Measurements from ENCODE around the gene PRDM16.

The PRDM16 gene

GRCh38 chr1:3434406-3435110 lies 365.6 kb downstream of the PRDM16 start:
- no peak overlapping the region for H3K4me2 ChIP-seq (ENCODE audit: insufficient read depth, low read length)
- no peak overlapping the region for H3K9ac ChIP-seq (ENCODE audit: low read depth, low read length)
- H3K79me2 ChIP-seq (ENCODE audit: insufficient read depth, low read length), result no peaks in the 10 kb centered on the region
- TF ChIP-seq CTCF (IDR thresholded peaks at IDR 0.05; ENCODE audit: borderline replicate concordance, extremely low read depth, low read length, poor library complexity, severe bottlenecking), result no peak
- no peak for TF ChIP-seq EZH2 (IDR thresholded peaks at IDR 0.05; ENCODE audit: borderline replicate concordance, low read depth, low read length, severe bottlenecking)
- H3K27ac ChIP-seq (ENCODE audit: low read length), result no peak overlapping the region
- H2AFZ ChIP-seq (ENCODE audit: low read depth, low read length), result no peak overlapping the region
- H3K9me3 ChIP-seq (ENCODE audit: insufficient read depth, low read length, severe bottlenecking), result no peaks in the 10 kb centered on the region
- H3K4me1 ChIP-seq (ENCODE audit: insufficient read depth, low read length), result no peaks in the 10 kb centered on the region
- ATAC-seq (ENCODE audit: insufficient read depth, low read depth), result no peak
- no peaks in the 10 kb centered on the region for H4K20me1 ChIP-seq (ENCODE audit: insufficient read depth, low read length)
- DNase-seq, result no peak
- H3K4me3 ChIP-seq (ENCODE audit: low read depth in 1 of 2, low read length in 2 of 2), result no peak overlapping the region
- H3K36me3 ChIP-seq (ENCODE audit: insufficient read depth, low read length), result no peaks in the 10 kb centered on the region
- H3K27me3 ChIP-seq (ENCODE audit: insufficient read depth, low read length, poor library complexity), result no peaks in the 10 kb centered on the region

DNA sequence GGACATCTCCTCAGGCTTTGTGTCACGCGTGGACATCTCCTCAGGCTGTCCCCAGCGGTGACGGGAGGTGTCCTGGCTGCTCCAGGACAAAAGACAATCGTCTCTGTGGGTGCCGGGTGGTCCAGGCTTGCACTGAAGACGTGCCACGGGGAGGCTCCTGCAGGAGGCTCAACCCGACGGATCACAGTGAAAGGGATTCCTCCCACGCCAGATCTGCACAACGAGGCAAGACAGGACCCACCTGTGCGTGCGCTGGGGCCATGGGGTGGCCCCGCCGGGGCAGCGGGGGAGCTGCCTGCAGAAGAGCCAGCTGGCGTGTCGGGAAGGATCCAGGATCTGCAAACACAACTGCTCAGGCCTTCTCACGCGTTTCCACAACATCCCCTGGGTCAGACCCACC lies 366.7 kb downstream of the PRDM16 start:
- H3K9ac ChIP-seq (ENCODE audit: low read depth, low read length), result no peak overlapping the region
- H3K36me3 ChIP-seq (ENCODE audit: insufficient read depth, low read length), result no peaks in the 10 kb centered on the region
- ATAC-seq (ENCODE audit: insufficient read depth, low read depth) (no peak), DNase-seq (no peak)
- no peak overlapping the region for H3K27ac ChIP-seq (ENCODE audit: low read length)
- no peaks in the 10 kb centered on the region for H3K27me3 ChIP-seq (ENCODE audit: insufficient read depth, low read length, poor library complexity)
- no peak overlapping the region for H3K4me2 ChIP-seq (ENCODE audit: insufficient read depth, low read length)
- H4K20me1 ChIP-seq (ENCODE audit: insufficient read depth, low read length), result no peaks in the 10 kb centered on the region
- no peak overlapping the region for H2AFZ ChIP-seq (ENCODE audit: low read depth, low read length)
- H3K79me2 ChIP-seq (ENCODE audit: insufficient read depth, low read length), result no peaks in the 10 kb centered on the region
- no peaks in the 10 kb centered on the region for H3K4me1 ChIP-seq (ENCODE audit: insufficient read depth, low read length)
- no peak overlapping the region for H3K4me3 ChIP-seq (ENCODE audit: low read depth in 1 of 2, low read length in 2 of 2)
- TF ChIP-seq CTCF (IDR thresholded peaks at IDR 0.05; ENCODE audit: borderline replicate concordance, extremely low read depth, low read length, poor library complexity, severe bottlenecking) (no peak), EZH2 (IDR thresholded peaks at IDR 0.05; ENCODE audit: borderline replicate concordance, low read depth, low read length, severe bottlenecking) (no peak)
- H3K9me3 ChIP-seq (ENCODE audit: insufficient read depth, low read length, severe bottlenecking), result no peaks in the 10 kb centered on the region

GRCh38 chr1:3436451-3436850 lies 367.4 kb downstream of the PRDM16 start:
- Histone ChIP-seq H3K9me3 (ENCODE audit: insufficient read depth, low read length, severe bottlenecking) (no peaks in the 10 kb centered on the region), H3K36me3 (ENCODE audit: insufficient read depth, low read length) (no peaks in the 10 kb centered on the region), H3K27ac (ENCODE audit: low read length) (no peak overlapping the region), H3K4me2 (ENCODE audit: insufficient read depth, low read length) (no peak overlapping the region), H3K9ac (ENCODE audit: low read depth, low read length) (no peak overlapping the region), H3K4me1 (ENCODE audit: insufficient read depth, low read length) (no peaks in the 10 kb centered on the region), H4K20me1 (ENCODE audit: insufficient read depth, low read length) (no peaks in the 10 kb centered on the region), H3K27me3 (ENCODE audit: insufficient read depth, low read length, poor library complexity) (no peaks in the 10 kb centered on the region), H3K4me3 (ENCODE audit: low read depth in 1 of 2, low read length in 2 of 2) (no peak overlapping the region), H3K79me2 (ENCODE audit: insufficient read depth, low read length) (no peaks in the 10 kb centered on the region), H2AFZ (ENCODE audit: low read depth, low read length) (no peak overlapping the region)
- DNase-seq, result no peak
- no peak for ATAC-seq (ENCODE audit: insufficient read depth, low read depth)
- no peak for TF ChIP-seq EZH2 (IDR thresholded peaks at IDR 0.05; ENCODE audit: borderline replicate concordance, low read depth, low read length, severe bottlenecking)
- no peak for TF ChIP-seq CTCF (IDR thresholded peaks at IDR 0.05; ENCODE audit: borderline replicate concordance, extremely low read depth, low read length, poor library complexity, severe bottlenecking)
